HEK293 (cell line): ENCODE results near the gene CCDC142.

Source experiments
- BCL6B ChIP-seq: fragments of 450-650 bp; formaldehyde crosslinking; IDR thresholded peaks from 2 replicates; pipeline ENCODE4 v1.5.1; 2017; ENCODE audit warnings: missing biosample characterization, missing genetic modification characterization
- CTCF ChIP-seq: fragments of 450-650 bp; formaldehyde crosslinking; IDR thresholded peaks from 2 replicates; pipeline ENCODE4 v1.5.1; 2016; ENCODE audit warnings: missing biosample characterization, missing genetic modification characterization
- PRDM4 ChIP-seq: fragments of 450-650 bp; formaldehyde crosslinking; IDR thresholded peaks from 2 replicates; pipeline ENCODE4 v1.5.1; 2017; ENCODE audit warnings: missing biosample characterization, missing genetic modification characterization
- PRDM6 ChIP-seq: fragments of 450-650 bp; formaldehyde crosslinking; IDR thresholded peaks from 2 replicates; pipeline ENCODE4 v1.5.1; 2017; ENCODE audit warnings: missing biosample characterization, missing genetic modification characterization
- RBAK ChIP-seq: fragments of 450-650 bp; formaldehyde crosslinking; IDR thresholded peaks from 2 replicates; pipeline ENCODE4 v1.5.1; 2016; ENCODE audit warnings: missing biosample characterization, missing genetic modification characterization
- SP7 ChIP-seq: fragments of 450-650 bp; formaldehyde crosslinking; IDR thresholded peaks from 2 replicates; pipeline ENCODE4 v1.5.1; 2016; ENCODE audit warnings: missing biosample characterization, missing genetic modification characterization
- YY2 ChIP-seq: fragments of 450-650 bp; formaldehyde crosslinking; IDR thresholded peaks from 2 replicates; pipeline ENCODE4 v1.5.1; 2016; ENCODE audit warnings: missing biosample characterization, missing genetic modification characterization
- ZBTB7A ChIP-seq: fragments of 450-650 bp; formaldehyde crosslinking; IDR thresholded peaks from 2 replicates; pipeline ENCODE4 v1.5.1; 2016; ENCODE audit warnings: low read depth, missing biosample characterization, missing genetic modification characterization
- ZNF112 ChIP-seq: fragments of 450-650 bp; formaldehyde crosslinking; IDR thresholded peaks from 2 replicates; pipeline ENCODE4 v1.5.0; 2017; ENCODE audit warnings: missing biosample characterization, missing genetic modification characterization
- ZNF157 ChIP-seq: fragments of 450-650 bp; formaldehyde crosslinking; IDR thresholded peaks from 2 replicates; pipeline ENCODE4 v1.5.1; 2016; ENCODE audit warnings: missing biosample characterization, missing genetic modification characterization
- ZNF16 ChIP-seq: fragments of 450-650 bp; formaldehyde crosslinking; IDR thresholded peaks from 2 replicates; pipeline ENCODE4 v1.5.1; 2016; ENCODE audit warnings: low read depth, missing biosample characterization, missing genetic modification characterization
- ZNF18 ChIP-seq: fragments of 450-650 bp; formaldehyde crosslinking; IDR thresholded peaks from 2 replicates; pipeline ENCODE4 v1.5.1; 2016; ENCODE audit warnings: missing biosample characterization, missing genetic modification characterization
- ZNF19 ChIP-seq: fragments of 450-650 bp; formaldehyde crosslinking; IDR thresholded peaks from 2 replicates; pipeline ENCODE4; 2016; ENCODE audit warnings: missing biosample characterization, missing genetic modification characterization, low read depth
- ZNF2 ChIP-seq: fragments of 450-650 bp; formaldehyde crosslinking; IDR thresholded peaks from 2 replicates; pipeline ENCODE4 v1.5.1; 2016; ENCODE audit warnings: missing biosample characterization, missing genetic modification characterization
- ZNF221 ChIP-seq: fragments of 450-650 bp; formaldehyde crosslinking; IDR thresholded peaks from 2 replicates; pipeline ENCODE4 v1.5.1; 2017; ENCODE audit warnings: missing biosample characterization, missing genetic modification characterization, borderline replicate concordance
- ZNF24 ChIP-seq: fragments of 450-650 bp; formaldehyde crosslinking; IDR thresholded peaks from 2 replicates; pipeline ENCODE4 v1.5.1; 2016; ENCODE audit warnings: missing biosample characterization, missing genetic modification characterization
- ZNF266 ChIP-seq: fragments of 450-650 bp; formaldehyde crosslinking; IDR thresholded peaks from 2 replicates; pipeline ENCODE4 v1.5.1; 2016; ENCODE audit warnings: missing biosample characterization, missing genetic modification characterization, low read depth
- ZNF292 ChIP-seq: fragments of 450-650 bp; formaldehyde crosslinking; IDR thresholded peaks from 2 replicates; pipeline ENCODE4 v1.5.1; 2016; ENCODE audit warnings: low read depth, missing biosample characterization, missing genetic modification characterization, borderline replicate concordance
- ZNF324 ChIP-seq: fragments of 450-650 bp; formaldehyde crosslinking; IDR thresholded peaks from 2 replicates; pipeline ENCODE4 v1.5.1; 2016; ENCODE audit warnings: missing biosample characterization, missing genetic modification characterization
- ZNF335 ChIP-seq: fragments of 450-650 bp; formaldehyde crosslinking; conservative IDR thresholded peaks from 2 replicates; pipeline ENCODE4 v1.5.1; 2016; ENCODE audit warnings: missing biosample characterization, missing genetic modification characterization
- ZNF404 ChIP-seq: fragments of 450-650 bp; formaldehyde crosslinking; IDR thresholded peaks from 2 replicates; pipeline ENCODE4 v1.5.1; 2017; ENCODE audit warnings: missing biosample characterization, missing genetic modification characterization
- ZNF449 ChIP-seq: fragments of 450-650 bp; formaldehyde crosslinking; IDR thresholded peaks from 2 replicates; pipeline ENCODE4 v1.5.1; 2017; ENCODE audit warnings: missing biosample characterization, mild to moderate bottlenecking, missing genetic modification characterization, moderate library complexity
- ZNF530 ChIP-seq: fragments of 450-650 bp; formaldehyde crosslinking; IDR thresholded peaks from 2 replicates; pipeline ENCODE4 v1.5.1; 2016; ENCODE audit warnings: low read depth, missing biosample characterization, missing genetic modification characterization
- ZNF549 ChIP-seq: fragments of 450-650 bp; IDR thresholded peaks from 2 replicates; pipeline ENCODE4 v1.5.1; 2018; ENCODE audit warnings: missing biosample characterization, missing genetic modification characterization, mild to moderate bottlenecking, inconsistent platforms, moderate library complexity
- ZNF621 ChIP-seq: fragments of 450-650 bp; formaldehyde crosslinking; IDR thresholded peaks from 2 replicates; pipeline ENCODE4 v1.5.1; 2017; ENCODE audit warnings: missing biosample characterization, missing genetic modification characterization
- ZNF654 ChIP-seq: fragments of 450-650 bp; formaldehyde crosslinking; IDR thresholded peaks from 2 replicates; pipeline ENCODE4 v1.5.1; 2016; ENCODE audit warnings: low read depth, missing biosample characterization, missing genetic modification characterization
- ZNF664 ChIP-seq: fragments of 450-650 bp; formaldehyde crosslinking; IDR thresholded peaks from 2 replicates; pipeline ENCODE4 v1.5.1; 2016; ENCODE audit warnings: missing biosample characterization, missing genetic modification characterization
- ZNF747 ChIP-seq: fragments of 450-650 bp; formaldehyde crosslinking; IDR thresholded peaks from 2 replicates; pipeline ENCODE4 v1.5.1; 2016; ENCODE audit warnings: missing biosample characterization, missing genetic modification characterization
- ZNF768 ChIP-seq: fragments of 450-650 bp; formaldehyde crosslinking; IDR thresholded peaks from 2 replicates; pipeline ENCODE4 v1.5.1; 2018; ENCODE audit warnings: missing biosample characterization, mild to moderate bottlenecking, missing genetic modification characterization
- ZNF837 ChIP-seq: fragments of 450-650 bp; formaldehyde crosslinking; IDR thresholded peaks from 2 replicates; pipeline ENCODE4 v1.5.1; 2016; ENCODE audit warnings: missing biosample characterization, missing genetic modification characterization

The CCDC142 gene

GRCh38 chr2:74440378-74441169, 42.2 kb downstream of the CCDC142 start (continued):
- TF ChIP-seq ZNF747 (tag by site-specific recombination) (no peak), SP7 (tag by site-specific recombination) (peak; percentile 64), PRDM6 (tag by site-specific recombination) (no peak), ZNF19 (tag by site-specific recombination) (no peak), ZNF221 (tag by site-specific recombination) (no peak), BCL6B (no peak), ZNF16 (no peak), ZNF24 (tag by site-specific recombination) (no peak), ZNF2 (no peak), ZBTB7A (tag by site-specific recombination) (no peak), RBAK (tag by site-specific recombination) (no peak), ZNF112 (tag by site-specific recombination) (no peak), ZNF549 (no peak), ZNF18 (tag by site-specific recombination) (peak; percentile 45), ZNF324 (tag by site-specific recombination) (no peak), ZNF449 (tag by site-specific recombination) (no peak), ZNF266 (tag by site-specific recombination) (no peak), YY2 (tag by site-specific recombination) (no peak), ZNF157 (tag by site-specific recombination) (no peak), ZNF292 (tag by site-specific recombination) (no peak), ZNF404 (tag by site-specific recombination) (no peak), ZNF335 (tag by site-specific recombination) (peak; percentile 89), CTCF (peak; percentile 92), ZNF654 (tag by site-specific recombination) (no peak), PRDM4 (tag by site-specific recombination) (no peak), ZNF768 (no peak), ZNF621 (tag by site-specific recombination) (no peak), ZNF664 (no peak), ZNF837 (no peak), ZNF530 (tag by site-specific recombination) (no peak)
